ENCODE data around the gene ADRA2C.

The ADRA2C gene

GRCh38 chr4:3727847-3728469, 38.2 kb upstream of the ADRA2C start:
- H3K4me3 ChIP-seq (ENCODE audit: low read depth, low read length) = no peak overlapping the region
- H3K79me2 ChIP-seq = no peaks in the 10 kb centered on the region
- no peaks in the 10 kb centered on the region for H3K9me3 ChIP-seq (ENCODE audit: control insufficient read depth, low read length)
- H3K4me2 ChIP-seq (ENCODE audit: low read length) = no peak overlapping the region
- H3K36me3 ChIP-seq (ENCODE audit: control insufficient read depth, insufficient read depth, low read length) = no peaks in the 10 kb centered on the region
- H3K4me1 ChIP-seq = no peaks in the 10 kb centered on the region
- H3K27ac ChIP-seq = no peak overlapping the region
- no peak for TF ChIP-seq CTCF (IDR thresholded peaks at IDR 0.05)
- H3K27me3 ChIP-seq (ENCODE audit: control insufficient read depth, insufficient read depth, low read length) = peaks cover 11% of the 10 kb centered on the region
- no peak overlapping the region for H2AFZ ChIP-seq
- H3K9ac ChIP-seq = no peak overlapping the region

- no peak for TF ChIP-seq CTCF (IDR thresholded peaks at IDR 0.05)
- Histone ChIP-seq H3K4me1 (no peaks in the 10 kb centered on the region), H3K27me3 (ENCODE audit: control insufficient read depth, insufficient read depth, low read length) (peaks cover 11% of the 10 kb centered on the region), H3K4me3 (ENCODE audit: low read depth, low read length) (no peak overlapping the region), H3K9ac (no peak overlapping the region), H3K9me3 (ENCODE audit: control insufficient read depth, low read length) (no peaks in the 10 kb centered on the region), H3K4me2 (ENCODE audit: low read length) (no peak overlapping the region), H3K79me2 (no peaks in the 10 kb centered on the region), H2AFZ (no peak overlapping the region), H3K27ac (no peak overlapping the region), H3K36me3 (ENCODE audit: control insufficient read depth, insufficient read depth, low read length) (no peaks in the 10 kb centered on the region)
Measured at GRCh38 chr4:3729188-3729881, 36.9 kb upstream of the ADRA2C start.

- no peak overlapping the region for H3K4me3 ChIP-seq (ENCODE audit: low read depth, low read length)
- no peaks in the 10 kb centered on the region for H3K9me3 ChIP-seq (ENCODE audit: control insufficient read depth, low read length)
- no peak overlapping the region for H2AFZ ChIP-seq
- H3K79me2 ChIP-seq = no peaks in the 10 kb centered on the region
- no peaks in the 10 kb centered on the region for H3K4me1 ChIP-seq
- TF ChIP-seq CTCF (IDR thresholded peaks at IDR 0.05) = no peak
- no peaks in the 10 kb centered on the region for H3K36me3 ChIP-seq (ENCODE audit: control insufficient read depth, insufficient read depth, low read length)
- no peak overlapping the region for H3K27ac ChIP-seq
- H3K4me2 ChIP-seq (ENCODE audit: low read length) = no peak overlapping the region
- peaks cover 11% of the 10 kb centered on the region for H3K27me3 ChIP-seq (ENCODE audit: control insufficient read depth, insufficient read depth, low read length)
- no peak overlapping the region for H3K9ac ChIP-seq
Measured at GRCh38 chr4:3729882-3730226, 36.3 kb upstream of the ADRA2C start.

GRCh38 chr4:3730422-3731190, 35.6 kb upstream of the ADRA2C start:
- Histone ChIP-seq H3K36me3 (ENCODE audit: control insufficient read depth, insufficient read depth, low read length) (no peaks in the 10 kb centered on the region), H2AFZ (no peak overlapping the region), H3K4me3 (ENCODE audit: low read depth, low read length) (no peak overlapping the region), H3K9ac (no peak overlapping the region), H3K27ac (no peak overlapping the region), H3K27me3 (ENCODE audit: control insufficient read depth, insufficient read depth, low read length) (peaks cover 7% of the 10 kb centered on the region), H3K79me2 (no peaks in the 10 kb centered on the region), H3K9me3 (ENCODE audit: control insufficient read depth, low read length) (no peaks in the 10 kb centered on the region), H3K4me1 (no peaks in the 10 kb centered on the region), H3K4me2 (ENCODE audit: low read length) (no peak overlapping the region)
- TF ChIP-seq CTCF (IDR thresholded peaks at IDR 0.05) = no peak

Measured in parathyroid adenoma (tissue), 2 donors.